ENCODE data around the gene PLEKHG3. TPM values are rescaled to one million over a fixed set of nuclear protein-coding genes. Genes with fewer than 3 reads are reported as not detected.
"Not testable (repeated sequence)": the region's sequence is repeated elsewhere in the genome, so short reads cannot be mapped to it uniquely, and the experiment has no call there.

PLEKHG3 gene
- total and polyA plus RNA-seq, 9 donors = 17.5 to 92.9 (median 67.7) TPM

GRCh38 chr14:64688031-64688430 is 16.2 kb upstream of the PLEKHG3 start:
- TF ChIP-seq POLR2A (IDR thresholded peaks at IDR 0.05) = no peak
- TF ChIP-seq, protein P1, sequence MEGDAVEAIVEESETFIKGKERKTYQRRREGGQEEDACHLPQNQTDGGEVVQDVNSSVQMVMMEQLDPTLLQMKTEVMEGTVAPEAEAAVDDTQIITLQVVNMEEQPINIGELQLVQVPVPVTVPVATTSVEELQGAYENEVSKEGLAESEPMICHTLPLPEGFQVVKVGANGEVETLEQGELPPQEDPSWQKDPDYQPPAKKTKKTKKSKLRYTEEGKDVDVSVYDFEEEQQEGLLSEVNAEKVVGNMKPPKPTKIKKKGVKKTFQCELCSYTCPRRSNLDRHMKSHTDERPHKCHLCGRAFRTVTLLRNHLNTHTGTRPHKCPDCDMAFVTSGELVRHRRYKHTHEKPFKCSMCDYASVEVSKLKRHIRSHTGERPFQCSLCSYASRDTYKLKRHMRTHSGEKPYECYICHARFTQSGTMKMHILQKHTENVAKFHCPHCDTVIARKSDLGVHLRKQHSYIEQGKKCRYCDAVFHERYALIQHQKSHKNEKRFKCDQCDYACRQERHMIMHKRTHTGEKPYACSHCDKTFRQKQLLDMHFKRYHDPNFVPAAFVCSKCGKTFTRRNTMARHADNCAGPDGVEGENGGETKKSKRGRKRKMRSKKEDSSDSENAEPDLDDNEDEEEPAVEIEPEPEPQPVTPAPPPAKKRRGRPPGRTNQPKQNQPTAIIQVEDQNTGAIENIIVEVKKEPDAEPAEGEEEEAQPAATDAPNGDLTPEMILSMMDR (IDR thresholded peaks at IDR 0.05) = no peak
- no peak for TF ChIP-seq EP300 (IDR thresholded peaks at IDR 0.05)
- Histone ChIP-seq H3K9me3 (no peaks in the 10 kb centered on the region), H3K4me3 (no peak overlapping the region), H3K4me1 (ENCODE audit: insufficient read depth) (peaks cover 10% of the 10 kb centered on the region), H3K27ac (no peak overlapping the region), H3K27me3 (no peaks in the 10 kb centered on the region), H3K36me3 (no peaks in the 10 kb centered on the region)
- intact Hi-C loops (cut with DNase I) = no loop called here
- no peak for DNase-seq
- 80 to 88% (median 83%) methylated on average over 2 of the region's 2 CpGs for WGBS, 3 donors

- 90 to 93% (median 92%) methylated on average over 7 of the region's 7 CpGs for WGBS, 3 donors
- TF ChIP-seq POLR2A (IDR thresholded peaks at IDR 0.05) (no peak), EP300 (IDR thresholded peaks at IDR 0.05) (no peak)
- TF ChIP-seq, protein P1 (IDR thresholded peaks at IDR 0.05) = no peak
- Histone ChIP-seq H3K27me3 (no peaks in the 10 kb centered on the region), H3K9me3 (no peaks in the 10 kb centered on the region), H3K4me1 (ENCODE audit: insufficient read depth) (peaks cover 3% of the 10 kb centered on the region), H3K27ac (no peak overlapping the region), H3K4me3 (no peak overlapping the region), H3K36me3 (no peaks in the 10 kb centered on the region)
- no peak for DNase-seq
- intact Hi-C loops (cut with DNase I) = no loop called here
Measured at GRCh38 chr14:64688811-64689281, 15.4 kb upstream of the PLEKHG3 start.

DNA sequence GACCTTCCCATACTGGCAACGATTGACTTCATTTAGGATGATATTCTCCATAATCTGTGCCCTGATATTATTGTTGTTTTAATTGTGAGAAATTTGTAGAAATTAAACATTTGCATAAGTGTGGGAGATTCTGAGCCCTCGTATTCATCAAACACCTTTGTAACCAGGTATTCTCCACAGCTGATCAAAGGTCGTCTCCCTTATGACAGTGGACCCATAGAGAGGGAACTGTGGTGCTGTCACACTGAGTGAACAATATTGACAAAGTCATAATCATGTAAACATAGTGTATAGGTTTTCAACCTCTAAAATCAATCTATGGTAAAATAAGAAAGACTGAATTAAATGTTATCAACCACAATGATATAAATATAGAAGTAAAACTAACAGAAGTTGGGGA is 14.9 kb upstream of the PLEKHG3 start:
- TF ChIP-seq EP300 (IDR thresholded peaks at IDR 0.05) (no peak), POLR2A (IDR thresholded peaks at IDR 0.05) (no peak)
- TF ChIP-seq, protein P1 (IDR thresholded peaks at IDR 0.05) = no peak
- WGBS, 3 donors = 76 to 78% (median 78%) methylated on average over 3 of the region's 3 CpGs
- DNase-seq = no peak
- H3K4me3 ChIP-seq = no peak overlapping the region
- H3K4me1 ChIP-seq (ENCODE audit: insufficient read depth) = no peaks in the 10 kb centered on the region
- no peaks in the 10 kb centered on the region for H3K9me3 ChIP-seq
- intact Hi-C loops (cut with DNase I) = no loop called here
- H3K27me3 ChIP-seq = no peaks in the 10 kb centered on the region
- H3K27ac ChIP-seq = no peak overlapping the region
- H3K36me3 ChIP-seq = no peaks in the 10 kb centered on the region

DNA sequence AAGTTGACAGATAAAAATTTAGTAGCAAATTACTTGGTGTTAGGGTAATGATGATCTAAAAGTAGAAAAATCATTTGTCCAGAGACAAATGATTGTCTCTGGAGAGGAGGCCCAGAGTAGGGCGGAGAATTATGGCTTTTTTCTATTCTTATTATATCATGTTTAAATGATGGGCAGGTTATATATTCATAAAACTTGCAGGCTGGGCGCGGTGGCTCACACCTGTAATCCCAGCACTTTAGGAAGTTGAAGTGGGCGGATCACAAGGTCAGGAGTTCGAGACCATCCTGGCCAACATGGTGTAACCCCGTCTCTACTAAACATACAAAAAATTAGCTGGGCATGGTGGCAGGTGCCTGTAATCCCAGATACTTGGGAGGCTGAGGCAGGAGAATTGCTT is 13.6 kb upstream of the PLEKHG3 start:
- 92 to 95% (median 92%) methylated on average over 6 of the region's 6 CpGs for WGBS, 3 donors
- H3K27ac ChIP-seq; H3K36me3 ChIP-seq; intact Hi-C loops (cut with DNase I); H3K27me3 ChIP-seq; H3K4me1 ChIP-seq (ENCODE audit: insufficient read depth); DNase-seq; H3K9me3 ChIP-seq; H3K4me3 ChIP-seq: not testable (repeated sequence)

GRCh38 chr14:64691376-64691775 is 12.8 kb upstream of the PLEKHG3 start:
- Histone ChIP-seq H3K4me1 (ENCODE audit: insufficient read depth) (peaks cover 2% of the 10 kb centered on the region), H3K27ac (no peak overlapping the region), H3K4me3 (no peak overlapping the region), H3K9me3 (no peaks in the 10 kb centered on the region), H3K36me3 (no peaks in the 10 kb centered on the region), H3K27me3 (no peaks in the 10 kb centered on the region)
- DNase-seq = no peak
- intact Hi-C loops (cut with DNase I) = no loop called here
- TF ChIP-seq EP300 (IDR thresholded peaks at IDR 0.05) = no peak
- TF ChIP-seq POLR2A (IDR thresholded peaks at IDR 0.05) = no peak
- TF ChIP-seq, protein P1 (IDR thresholded peaks at IDR 0.05) = no peak
- WGBS, 3 donors = 62 to 72% (median 70%) methylated on average over 2 of the region's 2 CpGs
